HEK293T (cell line): ENCODE data around the gene PIN1.
"Not testable (repeated sequence)": the region's sequence is repeated elsewhere in the genome, so short reads cannot be mapped to it uniquely, and the experiment has no call there.

ENCODE experiments used
- CTCF ChIA-PET: fragments of 350-600 bp; formaldehyde crosslinking; extraction: SDS; loops from one replicate; lab custom pipeline; 2021; ENCODE audit warnings: antibody characterized with exemption, inconsistent platforms; lab: Yijun Ruan, JAX
- POLR2A ChIA-PET: fragments of 350-600 bp; formaldehyde crosslinking; extraction: SDS; loops from one replicate; lab custom pipeline; 2020; ENCODE audit warnings: antibody characterized with exemption, inconsistent platforms; lab: Yijun Ruan, JAX
- DNase-seq: peaks from one replicate; pipeline ENCODE4 v3.0.0; 2012; ENCODE audit warnings: mixed read lengths; ENCODE audit errors: extremely low spot score
- ARNT ChIP-seq: fragments of 450-650 bp; IDR thresholded peaks from 2 replicates; pipeline ENCODE4 v1.6.1; 2017; ENCODE audit warnings: mild to moderate bottlenecking
- BHLHE40 ChIP-seq: fragments of 450-650 bp; IDR thresholded peaks from 2 replicates; pipeline ENCODE4 v1.6.1; 2016; ENCODE audit warnings: mild to moderate bottlenecking, moderate library complexity, borderline replicate concordance
- CTBP1 ChIP-seq: fragments of 450-650 bp; IDR thresholded peaks from 2 replicates; pipeline ENCODE4 v1.6.1; 2016; ENCODE audit warnings: borderline replicate concordance
- ELF4 ChIP-seq: fragments of 450-650 bp; IDR thresholded peaks from 2 replicates; pipeline ENCODE4 v1.6.1; 2017; ENCODE audit warnings: antibody characterized with exemption
- FOXA1 ChIP-seq: fragments of 450-650 bp; IDR thresholded peaks from 2 replicates; pipeline ENCODE4 v1.6.1; 2016; ENCODE audit warnings: mild to moderate bottlenecking
- FOXM1 ChIP-seq: fragments of 450-650 bp; IDR thresholded peaks from 2 replicates; pipeline ENCODE4 v1.6.1; 2017; ENCODE audit warnings: mild to moderate bottlenecking, borderline replicate concordance
- HDGF ChIP-seq: fragments of 450-650 bp; IDR thresholded peaks from 2 replicates; pipeline ENCODE4 v1.6.1; 2017; ENCODE audit warnings: antibody characterized with exemption, borderline replicate concordance
- L3MBTL2 ChIP-seq: fragments of 450-650 bp; conservative IDR thresholded peaks from 2 replicates; pipeline ENCODE4 v1.6.1; 2016; ENCODE audit warnings: mild to moderate bottlenecking
- LEF1 ChIP-seq: fragments of 450-650 bp; IDR thresholded peaks from 2 replicates; pipeline ENCODE4 v1.6.1; 2017; ENCODE audit warnings: mild to moderate bottlenecking, borderline replicate concordance
- NFRKB ChIP-seq: fragments of 450-650 bp; IDR thresholded peaks from 2 replicates; pipeline ENCODE4 v1.6.1; 2016; ENCODE audit warnings: mild to moderate bottlenecking, moderate library complexity
- PKNOX1 ChIP-seq: fragments of 450-650 bp; IDR thresholded peaks from 2 replicates; pipeline ENCODE4 v1.6.1; 2016
- SP1 ChIP-seq: fragments of 450-650 bp; IDR thresholded peaks from 2 replicates; pipeline ENCODE4 v1.6.1; 2017
- SUZ12 ChIP-seq: fragments of 450-650 bp; IDR thresholded peaks from 2 replicates; pipeline ENCODE4 v1.6.1; 2016; ENCODE audit warnings: mild to moderate bottlenecking
- TARDBP ChIP-seq: fragments of 450-650 bp; IDR thresholded peaks from 2 replicates; pipeline ENCODE4 v1.6.1; 2016
- ZNF384 ChIP-seq: fragments of 450-650 bp; IDR thresholded peaks from 2 replicates; pipeline ENCODE4 v1.6.1; 2016

PIN1 gene

GRCh38 chr19:9839415-9839814 is 4.3 kb downstream of the PIN1 start:
- POLR2A ChIA-PET: interaction anchor here (1.2 kb wide), 1 partner anchor 12 kb away, joined by 3 read pairs; the partner anchor contains the start of gene UBL5
- CTCF ChIA-PET: no interaction called here
- no peak for TF ChIP-seq FOXM1
- no peak for TF ChIP-seq NFRKB
- TF ChIP-seq TARDBP: no peak
- no peak for TF ChIP-seq ZNF384
- no peak for DNase-seq

- ChIA-PET POLR2A (interaction anchor here (1.6 kb wide), 1 partner anchor 15 kb away, joined by 6 read pairs; the partner anchor contains the start of gene UBL5), CTCF (no interaction called here)
- DNase-seq: no peak
- TF ChIP-seq TARDBP (no peak), ELF4 (no peak), PKNOX1 (no peak), ZNF384 (no peak)
Measured at GRCh38 chr19:9842834-9843625, 7.9 kb downstream of the PIN1 start.

- POLR2A ChIA-PET, DNase-seq, CTCF ChIA-PET: not testable (repeated sequence)
Measured at GRCh38 chr19:9843626-9844273, 8.6 kb downstream of the PIN1 start.

GRCh38 chr19:9847087-9847671 is 12.1 kb downstream of the PIN1 start:
- POLR2A ChIA-PET: interaction anchor here (0.7 kb wide), 1 partner anchor 11 kb away, joined by 3 read pairs; no protein-coding TSS in a partner anchor
- DNase-seq: peak; percentile 64
- TF ChIP-seq SP1: no peak
- no peak for TF ChIP-seq TARDBP
- no peak for TF ChIP-seq FOXM1
- no peak for TF ChIP-seq PKNOX1
- CTCF ChIA-PET: no interaction called here

GRCh38 chr19:9848060-9848459 is 12.9 kb downstream of the PIN1 start:
- POLR2A ChIA-PET: no interaction called here
- CTCF ChIA-PET: no interaction called here
- DNase-seq: peak; percentile 53
- TF ChIP-seq PKNOX1: no peak
- TF ChIP-seq HDGF: no peak
- TF ChIP-seq LEF1: no peak
- no peak for TF ChIP-seq BHLHE40
- no peak for TF ChIP-seq TARDBP
- no peak for TF ChIP-seq FOXM1
- TF ChIP-seq SUZ12: no peak
- no peak for TF ChIP-seq NFRKB
- TF ChIP-seq ELF4: no peak

- ChIA-PET POLR2A (interaction anchor here (1.1 kb wide), 1 partner anchor 14 kb away, joined by 3 read pairs; the partner anchor contains the start of gene PIN1), CTCF (no interaction called here)
- no peak for TF ChIP-seq FOXM1
- TF ChIP-seq ARNT: no peak
- no peak for TF ChIP-seq FOXA1
- TF ChIP-seq ELF4: no peak
- no peak for DNase-seq
Measured at GRCh38 chr19:9848762-9849161, 13.6 kb downstream of the PIN1 start.

- TF ChIP-seq FOXA1 (no peak), BHLHE40 (no peak), ELF4 (no peak), SUZ12 (no peak), CTBP1 (no peak), ZNF384 (no peak), LEF1 (no peak), SP1 (no peak), HDGF (no peak), L3MBTL2 (no peak), FOXM1 (no peak)
- POLR2A ChIA-PET: interaction anchor here (1.1 kb wide), 1 partner anchor 15 kb away, joined by 3 read pairs; the partner anchor contains the start of gene PIN1
- CTCF ChIA-PET: no interaction called here
- no peak for DNase-seq
Measured at GRCh38 chr19:9849791-9850190, 14.7 kb downstream of the PIN1 start.
